GM23338 (cell line): ENCODE measurements around the gene TPM1. TPM values are rescaled to one million over a fixed set of nuclear protein-coding genes. Genes with fewer than 3 reads are reported as not detected.
A peak's percentile ranks its signal among the peaks of the same experiment; 100 is the strongest.

Experiments used
- ATAC-seq: fragments of 200-7000 bp; cut with Tn5 transposase; 3 replicates; pipeline ENCODE4 v1.9.1; 2020
- DNase-seq: peaks from one replicate; pipeline ENCODE4 v3.0.0-alpha.2; 2015; ENCODE audit warnings: low spot score
- H2AFZ ChIP-seq: fragments of 200-600 bp; sonication (generic); 2 replicates; pipeline ENCODE4 v1.8.0; 2016; ENCODE audit warnings: antibody characterized with exemption, mild to moderate bottlenecking, moderate library complexity
- H3F3A ChIP-seq: fragments of 200-600 bp; sonication (generic); replicated peaks from 2 replicates; pipeline ENCODE4 v1.8.0; 2017; ENCODE audit warnings: antibody characterized with exemption, mixed run types, low read depth
- H3K27ac ChIP-seq: fragments of 200-600 bp; sonication (generic); 2 replicates; pipeline ENCODE4 v1.6.1; 2016; ENCODE audit warnings: low read depth
- H3K27me3 ChIP-seq: fragments of 200-600 bp; sonication (generic); 2 replicates; pipeline ENCODE4 v1.8.0; 2016; ENCODE audit warnings: mild to moderate bottlenecking, mixed run types, moderate library complexity; ENCODE audit not compliant: insufficient read depth
- H3K36me3 ChIP-seq: fragments of 200-600 bp; sonication (generic); 2 replicates; pipeline ENCODE4 v1.8.0; 2016; ENCODE audit warnings: mild to moderate bottlenecking; ENCODE audit not compliant: insufficient read depth
- H3K4me1 ChIP-seq: fragments of 200-600 bp; sonication (generic); 2 replicates; pipeline ENCODE4 v1.8.0; 2016; ENCODE audit warnings: mild to moderate bottlenecking, moderate library complexity; ENCODE audit not compliant: insufficient read depth
- H3K4me2 ChIP-seq: fragments of 200-600 bp; sonication (generic); 2 replicates; pipeline ENCODE4 v1.7.1; 2017; ENCODE audit warnings: mixed run types
- H3K4me3 ChIP-seq: fragments of 200-600 bp; sonication (generic); 2 replicates; pipeline ENCODE4 v1.6.1; 2016; ENCODE audit warnings: mixed run types
- H3K79me2 ChIP-seq: fragments of 200-600 bp; sonication (generic); replicated peaks from 2 replicates; pipeline ENCODE4 v1.8.0; 2017; ENCODE audit warnings: mild to moderate bottlenecking; ENCODE audit not compliant: insufficient read depth
- H3K9me2 ChIP-seq: fragments of 200-600 bp; sonication (generic); 2 replicates; pipeline ENCODE4 v1.8.0; 2017; ENCODE audit not compliant: insufficient read depth
- H4K20me1 ChIP-seq: fragments of 200-600 bp; sonication (generic); replicated peaks from 2 replicates; pipeline ENCODE4 v1.8.0; 2017; ENCODE audit warnings: mild to moderate bottlenecking; ENCODE audit not compliant: insufficient read depth
- H3K27ac Mint-ChIP-seq: 2 replicates; pipeline ENCODE4 v1.8.0; 2020; ENCODE audit warnings: inconsistent platforms, mild to moderate bottlenecking, moderate library complexity, mixed read lengths
- H3K27me3 Mint-ChIP-seq: 3 replicates; pipeline ENCODE4 v1.8.0; 2022; ENCODE audit warnings: low read depth, mild to moderate bottlenecking, moderate library complexity, mixed read lengths, inconsistent platforms; ENCODE audit not compliant: insufficient read depth, poor library complexity
- H3K36me3 Mint-ChIP-seq: 3 replicates; pipeline ENCODE4 v1.8.0; 2021; ENCODE audit warnings: low read depth, mild to moderate bottlenecking, inconsistent platforms, moderate library complexity, mixed read lengths
- H3K4me1 Mint-ChIP-seq: 3 replicates; pipeline ENCODE4 v1.8.0; 2020; ENCODE audit warnings: mild to moderate bottlenecking, inconsistent platforms, mixed read lengths
- H3K4me3 Mint-ChIP-seq: 3 replicates; pipeline ENCODE4 v1.8.0; 2021; ENCODE audit warnings: moderate library complexity, mild to moderate bottlenecking, inconsistent platforms, mixed read lengths
- H3K9me3 Mint-ChIP-seq: 3 replicates; pipeline ENCODE4 v1.8.0; 2020; ENCODE audit warnings: moderate library complexity, mild to moderate bottlenecking, inconsistent platforms, mixed read lengths
- CREB1 ChIP-seq: fragments of 250-450 bp; sonication (Bioruptor Pico); IDR thresholded peaks from 2 replicates; pipeline ENCODE4 v1.5.0; 2020; ENCODE audit warnings: low read depth, mild to moderate bottlenecking, moderate library complexity
- EZH2 ChIP-seq: fragments of 200-600 bp; sonication (generic); IDR thresholded peaks from one replicate; pipeline ENCODE4 v1.8.0; 2017; ENCODE audit warnings: antibody characterized with exemption, mild to moderate bottlenecking, low read depth; ENCODE audit not compliant: unreplicated experiment
- EZH2phosphoT487 ChIP-seq: fragments of 200-600 bp; sonication (generic); IDR thresholded peaks from one replicate; pipeline ENCODE4 v1.8.1; 2018; ENCODE audit warnings: antibody characterized with exemption; ENCODE audit not compliant: unreplicated experiment
- JUNB ChIP-seq: IDR thresholded peaks from one replicate; pipeline ENCODE4 v1.6.1; 2016; ENCODE audit warnings: antibody characterized with exemption; ENCODE audit not compliant: unreplicated experiment
- NANOG ChIP-seq: IDR thresholded peaks from 2 replicates; pipeline ENCODE4 v1.6.1; 2016; ENCODE audit warnings: antibody characterized with exemption, borderline replicate concordance
- POLR2AphosphoS5 ChIP-seq: IDR thresholded peaks from 2 replicates; pipeline ENCODE4 v1.6.1; 2016; ENCODE audit warnings: antibody characterized with exemption, low read depth
- REST ChIP-seq: IDR thresholded peaks from one replicate; pipeline ENCODE4 v1.6.1; 2018; ENCODE audit warnings: antibody characterized with exemption; ENCODE audit not compliant: unreplicated experiment
- STAT1 ChIP-seq: IDR thresholded peaks from one replicate; pipeline ENCODE4 v1.6.1; 2016; ENCODE audit warnings: antibody characterized with exemption; ENCODE audit not compliant: unreplicated experiment
- ZNF114 ChIP-seq: fragments of 250-450 bp; sonication (Bioruptor Pico); IDR thresholded peaks from 2 replicates; pipeline ENCODE4 v1.5.0; 2020; ENCODE audit warnings: mild to moderate bottlenecking, moderate library complexity
- ZNF331 ChIP-seq: fragments of 250-450 bp; sonication (Bioruptor Pico); IDR thresholded peaks from 2 replicates; pipeline ENCODE4 v1.5.0; 2020; ENCODE audit warnings: low read depth, mild to moderate bottlenecking, moderate library complexity
- ZNF462 ChIP-seq: fragments of 250-450 bp; sonication (Bioruptor Pico); IDR thresholded peaks from 2 replicates; pipeline ENCODE4 v1.5.0; 2020; ENCODE audit warnings: mild to moderate bottlenecking, moderate library complexity
- polyA plus RNA-seq: library from polyadenylated mRNA; unstranded; fragments of >200 nt; fragmentation: Nextera tagmentation; extraction: Ambion mirVana; gene quantifications from 2 replicates; pipeline ENCODE4 v1.2.1, GENCODE V29; 2016
- total RNA-seq: library from RNA; depleted of rRNA; stranded (reverse); fragments of >200 nt; shearing (Covaris generic); gene quantifications from 2 replicates; pipeline ENCODE4 v1.2.3, GENCODE V29; 2014

The TPM1 gene
- total and polyA plus RNA-seq, 2 experiments from 2014 or later = 449 to 913 TPM

- Histone ChIP-seq H3F3A (0 out of 2 replicates have a peak, but pooled peaks cover 13% of the 10 kb centered on the region), H3K9me2 (no peaks in the 10 kb centered on the region), H2AFZ (no peak overlapping the region), H3K36me3 (peaks cover 65% of the 10 kb centered on the region), H3K27me3 (no peaks in the 10 kb centered on the region), H4K20me1 (no peaks in the 10 kb centered on the region), H3K79me2 (no peaks in the 10 kb centered on the region), H3K4me2 (no peak overlapping the region), H3K27ac (no peak overlapping the region), H3K4me3 (no peak overlapping the region), H3K4me1 (no peaks in the 10 kb centered on the region)
- H3K36me3 Mint-ChIP-seq = peaks cover 92% of the 10 kb centered on the region
- H3K4me1 Mint-ChIP-seq = peaks cover 8% of the 10 kb centered on the region
- no peak overlapping the region for H3K4me3 Mint-ChIP-seq
- no peak for ATAC-seq
- TF ChIP-seq JUNB (no peak), POLR2AphosphoS5 (0 out of 2 replicates have a peak, but pooled peaks have one; percentile 11)
- no peaks in the 10 kb centered on the region for H3K9me3 Mint-ChIP-seq
- peaks cover 4% of the 10 kb centered on the region for H3K27me3 Mint-ChIP-seq
- peak; percentile 66 for DNase-seq
- no peak overlapping the region for H3K27ac Mint-ChIP-seq
These were observed 23.0 kb downstream of the TPM1 start for GRCh38 chr15:63065262-63066221.

GRCh38 chr15:63066272-63066671 lies 23.7 kb downstream of the TPM1 start:
- Histone ChIP-seq H3K4me2 (no peak overlapping the region), H3K36me3 (peaks cover 63% of the 10 kb centered on the region), H4K20me1 (no peaks in the 10 kb centered on the region), H3K27ac (no peak overlapping the region), H2AFZ (no peak overlapping the region), H3K9me2 (no peaks in the 10 kb centered on the region), H3K79me2 (no peaks in the 10 kb centered on the region), H3K4me1 (peaks cover 5% of the 10 kb centered on the region; the same call in 1 of the 2 replicates), H3K27me3 (no peaks in the 10 kb centered on the region), H3F3A (peaks cover 20% of the 10 kb centered on the region; the same call in 1 of the 2 replicates), H3K4me3 (no peak overlapping the region)
- peaks cover 14% of the 10 kb centered on the region for H3K4me1 Mint-ChIP-seq
- no peak overlapping the region for H3K4me3 Mint-ChIP-seq
- no peak for ATAC-seq
- no peak overlapping the region for H3K27ac Mint-ChIP-seq
- peaks cover 92% of the 10 kb centered on the region for H3K36me3 Mint-ChIP-seq
- H3K9me3 Mint-ChIP-seq = no peaks in the 10 kb centered on the region
- no peak for DNase-seq
- peaks cover 4% of the 10 kb centered on the region for H3K27me3 Mint-ChIP-seq
- TF ChIP-seq ZNF114 (no peak), EZH2 (no peak), ZNF331 (CRISPR knock-in tag) (no peak), STAT1 (no peak), REST (no peak), NANOG (no peak), ZNF462 (CRISPR knock-in tag) (no peak), CREB1 (no peak), EZH2phosphoT487 (no peak)
